AG09319 (cell line): ENCODE measurements around the gene NNMT.

ENCODE experiments used
- DNase-seq: peaks from one replicate; pipeline ENCODE4 v3.0.0-alpha.2; 2010; ENCODE audit warnings: low read depth; ENCODE audit errors: extremely low read depth
- TF ChIP-seq, protein P1 (sequence below): IDR thresholded peaks from 2 replicates; pipeline ENCODE4 v1.5.1; 2011; ENCODE audit warnings: low read depth, mild to moderate bottlenecking, inconsistent platforms, low read length, moderate library complexity

NNMT gene

DNA sequence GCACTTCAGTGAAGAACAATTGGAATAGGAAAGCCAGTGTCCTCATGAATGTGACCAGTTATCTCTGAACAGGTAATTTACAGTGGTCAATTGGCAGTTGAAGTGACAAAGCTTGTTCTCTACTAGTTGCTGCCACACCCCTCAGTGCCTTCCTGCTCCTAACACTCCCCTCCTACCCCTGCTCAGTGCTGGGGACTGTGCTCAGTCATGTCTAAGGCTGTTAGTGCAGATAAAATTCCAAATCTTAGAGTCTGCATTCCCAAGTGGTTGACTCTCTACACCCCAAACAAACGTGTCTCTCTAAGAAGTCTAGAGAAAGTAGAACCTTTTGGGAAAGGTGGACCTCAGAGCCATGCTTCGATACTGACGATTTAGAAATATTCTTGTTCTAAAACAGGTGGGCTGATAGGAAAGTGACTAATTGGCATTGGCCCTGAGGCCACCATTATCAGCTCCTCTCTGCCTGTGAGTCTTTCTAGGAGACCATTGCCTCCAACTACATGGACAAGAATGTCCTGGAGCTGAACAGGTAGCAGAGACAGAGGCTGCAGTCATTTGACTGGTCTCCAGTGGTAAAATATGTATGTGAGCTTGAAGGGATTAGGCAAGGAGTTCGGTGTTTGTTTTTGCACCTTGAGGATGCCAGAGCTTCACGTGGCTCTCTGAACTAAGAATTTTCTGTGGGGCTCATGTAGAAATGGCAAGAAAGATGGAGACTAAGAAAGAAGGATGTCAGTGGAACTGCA, 22.1 kb upstream of the NNMT start:
- no peak for DNase-seq
- TF ChIP-seq, protein P1, sequence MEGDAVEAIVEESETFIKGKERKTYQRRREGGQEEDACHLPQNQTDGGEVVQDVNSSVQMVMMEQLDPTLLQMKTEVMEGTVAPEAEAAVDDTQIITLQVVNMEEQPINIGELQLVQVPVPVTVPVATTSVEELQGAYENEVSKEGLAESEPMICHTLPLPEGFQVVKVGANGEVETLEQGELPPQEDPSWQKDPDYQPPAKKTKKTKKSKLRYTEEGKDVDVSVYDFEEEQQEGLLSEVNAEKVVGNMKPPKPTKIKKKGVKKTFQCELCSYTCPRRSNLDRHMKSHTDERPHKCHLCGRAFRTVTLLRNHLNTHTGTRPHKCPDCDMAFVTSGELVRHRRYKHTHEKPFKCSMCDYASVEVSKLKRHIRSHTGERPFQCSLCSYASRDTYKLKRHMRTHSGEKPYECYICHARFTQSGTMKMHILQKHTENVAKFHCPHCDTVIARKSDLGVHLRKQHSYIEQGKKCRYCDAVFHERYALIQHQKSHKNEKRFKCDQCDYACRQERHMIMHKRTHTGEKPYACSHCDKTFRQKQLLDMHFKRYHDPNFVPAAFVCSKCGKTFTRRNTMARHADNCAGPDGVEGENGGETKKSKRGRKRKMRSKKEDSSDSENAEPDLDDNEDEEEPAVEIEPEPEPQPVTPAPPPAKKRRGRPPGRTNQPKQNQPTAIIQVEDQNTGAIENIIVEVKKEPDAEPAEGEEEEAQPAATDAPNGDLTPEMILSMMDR = no peak

DNA sequence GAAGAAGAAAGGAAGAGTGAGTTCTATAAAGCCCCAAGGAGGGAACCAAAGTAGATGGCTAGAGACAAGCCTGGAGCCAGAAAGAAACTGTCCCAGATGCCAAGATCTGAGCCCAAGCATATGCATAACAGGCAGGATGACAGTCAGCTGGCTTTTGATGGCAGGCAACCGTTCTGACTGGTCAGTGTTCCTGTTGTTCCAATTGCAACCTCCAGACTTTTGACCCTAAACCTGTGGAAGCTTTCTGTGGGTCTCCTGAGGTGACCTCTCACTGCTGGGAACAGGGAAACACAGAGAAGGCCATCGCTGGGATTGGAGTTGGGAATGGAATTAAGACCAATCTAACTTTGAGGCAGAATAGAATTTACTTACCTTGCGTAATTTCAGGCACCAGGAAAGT, 21.6 kb upstream of the NNMT start:
- TF ChIP-seq, protein P1 = no peak
- no peak for DNase-seq

DNA sequence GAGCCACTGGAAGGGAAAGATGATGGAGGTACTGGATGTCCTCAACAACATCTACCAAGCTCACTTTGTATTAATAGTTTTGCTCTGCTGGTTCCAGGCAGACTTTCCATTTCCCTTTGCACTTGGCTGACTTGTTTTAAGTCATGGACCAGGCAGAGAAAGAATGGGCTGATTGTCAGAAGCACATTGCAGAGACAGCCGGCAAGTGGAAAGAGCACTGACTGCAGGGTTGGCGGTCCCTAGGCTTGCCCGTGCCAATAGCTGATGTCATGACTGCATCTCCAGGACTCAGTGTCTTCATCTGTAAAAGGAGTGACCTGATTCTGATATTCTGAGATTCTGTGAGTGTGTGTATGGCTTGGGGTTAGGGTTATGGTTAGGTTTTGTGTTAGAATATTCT, 20.9 kb upstream of the NNMT start:
- DNase-seq = no peak
- TF ChIP-seq, protein P1 = no peak

DNA sequence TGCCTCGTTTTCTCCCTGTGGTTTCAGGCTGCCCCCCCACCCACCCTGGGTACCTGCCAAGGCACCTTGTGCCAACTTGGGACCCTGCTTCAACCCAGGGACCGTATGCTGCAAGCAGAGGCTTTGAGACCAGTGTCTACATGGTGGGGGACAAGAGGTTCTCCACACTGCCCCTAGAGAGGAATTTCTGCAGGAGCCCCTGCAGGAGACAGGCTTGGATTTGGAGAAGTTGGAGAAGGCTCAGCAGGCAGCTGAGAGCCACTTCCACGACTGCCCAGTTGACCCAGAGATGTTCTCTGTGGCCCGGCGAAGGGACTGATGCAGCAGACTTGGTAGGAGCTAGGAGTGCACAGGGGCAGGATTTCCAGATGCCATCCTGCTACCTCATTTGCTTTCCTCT, 20.1 kb upstream of the NNMT start:
- DNase-seq = no peak
- TF ChIP-seq, protein P1 = no peak

DNA sequence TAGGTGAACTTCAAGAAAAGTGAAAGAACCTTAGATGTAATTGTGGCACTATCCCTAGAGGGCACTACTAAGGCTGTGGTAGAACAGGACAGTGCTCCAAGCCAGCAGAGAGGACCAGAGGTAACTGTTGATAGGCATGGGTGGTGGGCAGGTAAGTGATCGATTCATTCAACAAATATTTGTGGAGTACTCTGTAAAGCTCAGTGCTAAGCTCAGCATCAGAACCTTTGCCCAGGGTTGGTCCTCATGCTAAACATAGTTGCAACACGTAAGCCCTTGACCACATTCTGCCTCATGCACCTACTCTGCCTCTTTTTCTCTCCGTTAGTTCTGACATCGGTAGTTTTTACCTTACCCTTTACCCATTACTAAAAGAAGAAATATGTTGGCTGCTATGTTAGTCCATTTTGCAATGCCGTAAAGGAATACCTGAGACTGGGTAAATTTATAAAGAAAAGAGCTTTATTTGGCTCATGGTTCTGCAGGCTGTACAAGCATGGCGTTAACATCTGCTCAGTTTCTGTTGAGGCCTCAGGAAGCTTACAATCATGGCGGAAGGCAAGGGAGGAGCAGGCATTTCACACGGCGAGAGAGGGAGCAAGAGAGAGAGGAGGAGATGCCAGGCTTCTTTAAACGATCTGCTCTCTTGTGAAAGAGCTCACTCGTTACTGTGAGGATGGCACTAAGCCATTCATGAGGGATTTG, 18.4 kb upstream of the NNMT start:
- TF ChIP-seq, protein P1 = no peak
- DNase-seq = no peak

DNA sequence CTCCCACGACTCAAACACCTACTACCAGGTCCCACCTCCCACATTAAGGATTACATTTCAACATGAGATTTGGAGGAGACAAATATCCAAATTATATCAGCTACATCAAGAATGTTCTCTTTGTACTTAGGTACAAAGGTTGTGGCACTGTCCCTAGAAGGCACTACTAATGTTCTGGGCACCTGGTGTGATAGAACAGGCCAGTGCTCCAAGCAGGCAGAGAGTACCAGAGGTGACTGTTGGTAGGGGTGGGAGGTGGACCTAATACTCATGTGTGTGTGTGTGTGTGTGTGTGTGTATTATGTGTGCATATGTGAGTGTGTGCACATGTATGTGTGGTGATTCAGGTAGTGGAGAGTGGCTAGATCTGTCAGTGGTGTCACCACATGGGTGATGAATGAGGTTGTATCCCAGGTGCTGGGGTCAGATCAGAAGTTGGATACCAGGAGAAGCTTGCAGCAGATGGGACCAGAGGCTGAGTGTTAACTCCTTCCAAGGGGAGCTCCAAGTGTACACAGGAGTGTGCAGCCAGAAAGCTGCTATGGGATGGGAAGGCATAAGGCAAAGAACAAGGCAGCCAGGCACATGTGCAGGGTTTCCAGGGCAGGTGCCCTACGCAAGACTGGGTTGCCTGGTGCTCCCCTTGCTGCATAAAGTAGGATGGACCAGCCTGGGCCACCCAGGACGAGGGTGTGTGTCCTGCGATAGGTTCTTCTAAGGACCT, 17.7 kb upstream of the NNMT start:
- TF ChIP-seq, protein P1 = no peak
- DNase-seq = no peak
